ENCODE measurements around the gene NUTM2D. TPM values are rescaled to one million over a fixed set of nuclear protein-coding genes. Genes with fewer than 3 reads are reported as not detected.
A peak's percentile ranks its signal among the peaks of the same experiment; 100 is the strongest.
"Not testable (repeated sequence)": the region's sequence is repeated elsewhere in the genome, so short reads cannot be mapped to it uniquely, and the experiment has no call there.

The NUTM2D gene
- total RNA-seq, 2 experiments from 2014 or later: 0.62 to 0.99 TPM

DNA sequence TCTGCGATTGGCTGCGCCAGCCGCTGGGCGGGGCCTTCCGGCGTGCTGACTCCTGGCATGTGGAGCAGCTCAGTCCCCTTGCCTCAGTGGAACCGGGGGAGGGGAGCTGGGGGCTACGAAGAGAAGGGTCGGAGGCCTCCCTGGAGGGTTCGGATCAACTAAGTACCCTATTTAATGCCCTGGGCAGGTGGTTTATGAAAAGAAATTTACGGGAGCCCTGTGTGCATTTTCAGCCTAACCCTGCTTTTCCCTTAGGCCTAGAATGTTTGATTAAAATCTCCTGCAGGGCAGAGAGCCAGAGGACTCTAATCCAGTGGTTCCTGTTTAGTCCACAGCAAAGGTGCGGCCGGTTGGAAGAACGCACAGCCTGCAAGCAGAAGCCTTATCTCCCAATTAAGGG, 33.8 kb downstream of the NUTM2D start:
- H3K36me3 Mint-ChIP-seq; H3K4me1 Mint-ChIP-seq (ENCODE audit: low read depth); H3K27me3 Mint-ChIP-seq; H3K9me3 Mint-ChIP-seq; DNase-seq; H3K4me3 Mint-ChIP-seq; POLR2A ChIA-PET; intact Hi-C loops (cut with micrococcal nuclease); CTCF ChIA-PET; H3K27ac Mint-ChIP-seq: not testable (repeated sequence)

GRCh38 chr10:87396206-87396605, 38.7 kb downstream of the NUTM2D start:
- intact Hi-C loops (cut with micrococcal nuclease); POLR2A ChIA-PET; H3K9me3 Mint-ChIP-seq; H3K4me3 Mint-ChIP-seq; H3K36me3 Mint-ChIP-seq; H3K4me1 Mint-ChIP-seq (ENCODE audit: low read depth); DNase-seq; H3K27me3 Mint-ChIP-seq; H3K27ac Mint-ChIP-seq; CTCF ChIA-PET: not testable (repeated sequence)

GRCh38 chr10:87398436-87398835, 40.9 kb downstream of the NUTM2D start:
- H3K36me3 Mint-ChIP-seq; DNase-seq; H3K27me3 Mint-ChIP-seq; POLR2A ChIA-PET; intact Hi-C loops (cut with micrococcal nuclease); H3K9me3 Mint-ChIP-seq; H3K4me1 Mint-ChIP-seq (ENCODE audit: low read depth); CTCF ChIA-PET; H3K27ac Mint-ChIP-seq; H3K4me3 Mint-ChIP-seq: not testable (repeated sequence)

DNA sequence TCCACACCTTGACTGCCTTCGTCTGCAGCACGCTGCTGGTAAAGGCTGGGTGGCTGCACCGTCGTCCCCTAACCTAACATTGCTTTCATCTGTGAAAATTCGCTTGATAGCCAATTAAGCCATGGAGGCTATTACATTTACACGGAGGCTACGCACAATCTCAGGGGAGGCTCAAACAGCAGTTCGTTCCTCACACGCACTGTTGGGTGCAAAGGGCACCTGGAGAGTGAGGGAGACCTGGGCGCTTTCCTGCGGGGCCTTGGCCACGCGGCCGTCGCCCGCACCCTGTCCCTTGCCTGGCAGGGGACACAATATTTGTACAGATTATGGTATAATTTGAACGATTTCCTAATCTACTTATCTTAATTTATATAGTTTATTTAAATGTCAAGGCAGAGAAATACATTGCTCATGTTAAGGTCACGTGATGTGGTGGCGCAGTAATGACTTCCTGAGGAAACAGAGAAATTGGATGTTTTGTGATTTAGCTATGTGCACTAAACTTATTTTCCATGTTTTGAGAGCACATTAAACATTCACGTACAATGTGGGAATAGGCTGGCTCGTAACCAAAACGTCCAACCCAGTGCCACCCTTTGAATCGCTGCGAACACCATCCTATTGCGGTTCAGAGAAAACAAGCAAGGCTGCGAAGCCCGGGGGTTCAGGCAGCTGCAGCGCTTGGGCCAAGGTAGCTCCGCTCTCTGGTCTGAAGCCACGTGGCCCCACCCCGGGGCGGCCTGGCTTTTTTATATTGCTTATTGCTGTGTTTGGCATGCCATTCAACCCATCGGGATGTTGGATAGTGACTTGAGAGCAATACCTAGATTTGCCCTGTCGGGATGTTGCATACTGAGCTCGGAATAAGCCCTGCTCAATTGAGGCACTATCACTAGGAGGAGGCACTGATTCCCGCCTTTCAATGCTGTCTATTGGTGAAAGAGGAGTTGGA, 50.2 kb downstream of the NUTM2D start:
- H3K27ac Mint-ChIP-seq: not testable (repeated sequence)

GRCh38 chr10:87413921-87414320, 56.4 kb downstream of the NUTM2D start:
- H3K4me1 Mint-ChIP-seq (ENCODE audit: low read depth); DNase-seq; CTCF ChIA-PET; intact Hi-C loops (cut with micrococcal nuclease); H3K9me3 Mint-ChIP-seq; POLR2A ChIA-PET; H3K27me3 Mint-ChIP-seq; H3K36me3 Mint-ChIP-seq; H3K4me3 Mint-ChIP-seq; H3K27ac Mint-ChIP-seq: not testable (repeated sequence)

More for the DNA sequence above, 50.2 kb downstream of the NUTM2D start:
- DNase-seq; intact Hi-C loops (cut with micrococcal nuclease); H3K9me3 Mint-ChIP-seq; POLR2A ChIA-PET; H3K27me3 Mint-ChIP-seq; CTCF ChIA-PET; H3K4me1 Mint-ChIP-seq (ENCODE audit: low read depth); H3K36me3 Mint-ChIP-seq: not testable (repeated sequence)
- H3K4me3 Mint-ChIP-seq: peak overlapping the region; percentile 54

Other genes starting within 250 kb of the NUTM2D start
- gene NUTM2A, start 132.3 kb upstream of the NUTM2D start, total RNA-seq: under 1 TPM; 0.17 TPM
- 1 to 10 TPM; 8.7 to 9.7 TPM for gene MINPP1, start 147.1 kb downstream of the NUTM2D start, total RNA-seq